Kidney capillary endothelial cell (primary cell): ENCODE data around the gene IGFN1.
A peak's percentile ranks its signal among the peaks of the same experiment; 100 is the strongest.
"Not testable (repeated sequence)": the region's sequence is repeated elsewhere in the genome, so short reads cannot be mapped to it uniquely, and the experiment has no call there.

Experiments used
- DNase-seq: peaks from one replicate; pipeline ENCODE4 v3.0.0-alpha.2; 2018; ENCODE audit warnings: low spot score

The IGFN1 gene

DNA sequence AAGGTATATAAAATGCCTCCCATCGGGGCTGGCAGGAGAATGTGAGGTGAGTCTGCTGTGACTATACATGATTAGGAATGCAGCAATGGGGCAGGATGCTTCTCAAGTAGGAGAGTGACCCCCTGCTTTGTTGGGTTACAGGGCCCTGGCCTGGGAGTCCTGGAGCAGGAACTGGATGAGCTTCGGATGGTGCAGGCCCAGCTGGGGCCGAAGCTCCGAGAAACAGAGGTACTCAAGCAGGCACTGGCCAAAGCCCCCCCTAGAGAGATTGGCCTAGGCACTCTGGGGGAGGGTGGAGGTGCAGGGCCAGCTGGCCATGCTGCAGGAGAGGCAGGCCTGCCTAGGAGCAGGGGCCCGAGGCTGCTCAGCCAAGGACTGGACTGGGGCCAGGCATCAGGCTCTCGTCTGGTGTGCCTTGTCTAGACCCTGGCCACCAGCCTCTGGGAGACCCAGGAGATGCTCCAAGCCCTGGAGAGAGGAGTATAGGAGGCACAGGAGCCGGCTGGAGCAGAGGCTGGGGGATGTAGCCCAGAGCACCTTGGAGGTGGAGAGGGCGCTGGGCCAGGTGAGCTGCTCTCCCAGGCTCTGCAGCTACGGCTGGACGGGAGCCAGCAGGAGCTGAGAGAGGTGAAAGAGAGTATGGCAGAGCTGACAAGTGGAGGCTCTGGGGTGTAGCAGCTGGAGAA is 59.8 kb downstream of the IGFN1 start:
- no peak for DNase-seq

DNA sequence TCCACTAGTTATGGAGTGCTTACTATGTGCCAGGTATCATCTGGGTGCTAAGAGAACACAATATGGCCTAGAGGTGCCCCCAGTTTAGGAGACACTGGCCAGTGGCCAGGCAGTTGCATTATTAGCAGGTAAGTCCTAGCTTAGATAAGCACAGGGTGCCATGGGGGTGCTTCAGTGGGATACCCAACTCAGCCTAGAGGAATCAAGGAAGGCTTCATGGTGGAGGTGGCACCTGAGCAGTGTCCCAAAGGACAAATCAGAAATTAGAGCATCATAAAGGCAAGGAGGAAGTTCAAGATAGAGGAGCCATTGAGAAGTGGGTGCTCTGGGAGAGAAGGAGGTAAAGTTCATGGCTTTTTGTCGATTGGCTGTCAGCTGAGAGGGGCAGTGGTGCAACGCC is 60.8 kb downstream of the IGFN1 start:
- DNase-seq: no peak

DNA sequence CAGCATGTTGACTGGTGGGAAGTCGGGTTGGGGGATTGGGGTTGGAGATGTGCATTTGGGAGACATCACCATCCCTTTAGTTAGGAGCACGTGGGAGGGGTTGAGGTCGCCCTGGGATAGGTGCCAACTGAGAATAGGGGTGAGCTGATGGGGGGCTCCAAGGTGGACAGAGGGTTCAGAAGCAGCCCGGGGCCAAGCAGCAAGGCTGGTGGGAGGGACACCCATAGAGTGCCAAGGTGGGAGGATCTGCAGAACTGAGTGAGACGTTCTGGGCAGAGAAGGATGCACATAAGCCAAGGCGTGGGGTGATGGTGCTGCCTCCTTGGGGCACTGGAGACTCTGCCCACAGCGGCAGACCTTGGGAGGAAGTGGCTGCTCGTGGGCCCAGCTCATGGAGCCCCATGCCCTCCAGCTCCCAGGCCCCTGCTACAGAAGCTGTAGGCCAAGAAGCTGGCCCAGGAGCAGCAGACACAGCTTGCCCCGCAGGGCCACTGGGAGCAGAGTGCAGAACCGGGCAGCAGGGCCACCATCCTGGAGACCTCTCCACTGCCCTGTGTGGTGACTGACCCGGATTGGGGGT is 61.3 kb downstream of the IGFN1 start:
- DNase-seq: no peak

DNA sequence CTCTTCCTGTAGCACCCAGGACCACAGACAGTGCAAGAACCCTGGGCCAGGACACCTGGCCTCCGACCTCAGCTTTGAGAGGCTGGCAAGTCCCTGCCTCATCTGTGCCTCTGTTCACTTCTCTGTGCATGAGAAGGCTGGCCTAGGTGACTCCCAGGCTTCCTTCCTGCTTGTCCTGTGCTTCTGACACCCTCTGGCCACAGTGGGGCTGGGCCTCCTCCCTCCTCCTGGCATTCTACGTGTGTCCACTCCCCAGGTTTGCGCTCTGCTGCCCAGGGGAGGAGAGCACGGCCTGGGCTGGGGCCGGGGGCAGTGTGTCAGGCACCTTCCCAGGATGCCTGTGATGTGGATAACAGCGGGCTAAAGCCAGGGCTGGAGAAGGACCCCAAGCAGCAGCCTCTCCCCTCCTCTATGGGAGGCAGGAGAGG is 62.3 kb downstream of the IGFN1 start:
- no peak for DNase-seq

DNA sequence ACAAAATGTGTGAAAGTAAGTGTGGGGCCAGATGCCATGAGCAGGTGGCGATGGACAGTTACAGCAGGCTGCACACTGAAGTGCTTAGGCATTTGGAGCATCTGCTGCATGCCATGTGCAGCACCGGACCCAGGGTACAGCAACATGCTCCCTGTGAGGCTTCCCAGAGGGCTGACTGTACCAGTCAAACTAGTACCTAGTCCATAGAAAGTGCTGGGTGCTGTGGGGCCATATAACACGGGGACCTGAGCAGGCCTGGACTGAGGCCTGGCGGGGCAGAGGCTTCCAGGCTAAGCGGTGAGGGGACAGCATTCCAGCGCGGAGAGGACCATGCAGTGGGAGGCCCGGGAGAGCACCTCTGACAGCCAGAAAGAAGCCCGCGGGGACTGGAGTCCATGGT is 62.8 kb downstream of the IGFN1 start:
- DNase-seq: no peak

DNA sequence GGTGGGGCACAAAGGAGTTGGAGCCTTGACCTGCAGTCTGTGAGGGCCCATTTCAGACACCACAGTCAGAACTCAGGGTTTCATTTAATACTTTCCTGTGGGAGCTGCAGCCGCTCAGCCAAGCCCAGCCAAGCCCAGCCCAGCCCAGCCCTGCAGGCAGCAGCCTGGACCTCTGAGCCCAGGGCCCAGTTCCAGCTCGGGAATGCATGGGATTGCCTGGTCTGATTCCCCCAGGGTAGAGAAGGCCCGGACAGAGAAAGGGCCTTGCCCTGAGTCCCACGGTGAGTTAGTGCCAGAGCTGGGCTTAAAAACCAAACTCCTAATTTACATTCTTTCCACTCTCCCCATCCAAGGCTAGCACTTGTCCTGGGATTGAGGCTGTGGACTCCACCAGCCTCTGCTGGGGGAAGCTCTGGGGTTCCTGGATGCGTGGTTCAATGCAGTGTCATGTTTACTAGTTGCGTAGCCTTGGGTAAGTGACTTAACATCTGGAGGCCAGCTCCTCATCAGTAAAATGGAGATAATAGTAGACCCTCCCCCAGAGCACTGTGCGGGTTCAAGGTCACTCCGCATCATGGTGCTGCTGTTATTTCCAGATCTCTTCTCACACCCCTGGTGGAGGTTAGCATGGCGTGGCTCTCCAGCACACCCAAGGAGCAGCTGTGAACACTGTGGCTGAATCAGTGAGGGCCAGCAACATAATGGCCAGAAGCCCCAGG is 63.4 kb downstream of the IGFN1 start:
- no peak for DNase-seq

DNA sequence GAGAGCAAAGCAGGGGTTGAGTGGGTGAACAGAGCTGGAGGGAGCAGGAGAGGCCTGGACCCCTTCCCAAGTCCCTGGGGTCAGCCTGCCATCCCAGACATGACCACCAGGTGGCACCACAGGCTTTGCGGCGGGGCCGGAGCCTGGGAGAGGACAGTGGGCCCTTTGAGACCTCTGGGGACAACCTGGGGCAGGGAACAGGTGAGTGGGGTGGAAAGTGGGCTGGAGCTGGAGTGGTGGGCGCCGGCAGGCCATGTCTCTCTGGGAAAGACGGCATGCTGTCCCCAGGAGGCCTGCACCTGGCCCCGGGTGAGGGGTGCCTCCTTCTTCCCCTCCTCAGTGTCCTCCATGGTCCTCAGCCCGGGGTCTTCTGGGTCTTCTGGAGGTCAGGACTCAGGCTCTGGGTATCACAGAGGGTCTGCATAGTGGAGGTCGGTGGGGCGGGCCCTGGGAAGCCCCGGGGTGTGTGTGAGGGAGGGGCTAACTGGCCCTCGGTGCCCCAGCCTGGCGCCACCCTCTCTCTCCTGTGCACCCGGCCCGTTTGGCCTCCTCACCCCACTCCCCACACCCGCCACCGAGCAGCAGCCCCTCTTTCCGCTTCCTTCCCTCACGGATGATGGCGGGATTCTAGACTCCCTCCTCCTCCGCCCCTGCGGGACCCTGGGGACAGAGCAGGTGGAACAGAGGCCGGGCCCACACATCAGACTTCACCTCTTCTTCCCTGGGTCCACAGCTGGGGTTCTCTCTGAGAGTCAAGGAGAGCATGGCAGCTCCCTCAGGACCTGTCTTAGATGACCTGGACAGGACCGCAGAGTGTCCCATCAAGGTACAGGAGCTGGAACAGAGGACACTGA is 64.2 kb downstream of the IGFN1 start:
- peak; percentile 26 for DNase-seq

DNA sequence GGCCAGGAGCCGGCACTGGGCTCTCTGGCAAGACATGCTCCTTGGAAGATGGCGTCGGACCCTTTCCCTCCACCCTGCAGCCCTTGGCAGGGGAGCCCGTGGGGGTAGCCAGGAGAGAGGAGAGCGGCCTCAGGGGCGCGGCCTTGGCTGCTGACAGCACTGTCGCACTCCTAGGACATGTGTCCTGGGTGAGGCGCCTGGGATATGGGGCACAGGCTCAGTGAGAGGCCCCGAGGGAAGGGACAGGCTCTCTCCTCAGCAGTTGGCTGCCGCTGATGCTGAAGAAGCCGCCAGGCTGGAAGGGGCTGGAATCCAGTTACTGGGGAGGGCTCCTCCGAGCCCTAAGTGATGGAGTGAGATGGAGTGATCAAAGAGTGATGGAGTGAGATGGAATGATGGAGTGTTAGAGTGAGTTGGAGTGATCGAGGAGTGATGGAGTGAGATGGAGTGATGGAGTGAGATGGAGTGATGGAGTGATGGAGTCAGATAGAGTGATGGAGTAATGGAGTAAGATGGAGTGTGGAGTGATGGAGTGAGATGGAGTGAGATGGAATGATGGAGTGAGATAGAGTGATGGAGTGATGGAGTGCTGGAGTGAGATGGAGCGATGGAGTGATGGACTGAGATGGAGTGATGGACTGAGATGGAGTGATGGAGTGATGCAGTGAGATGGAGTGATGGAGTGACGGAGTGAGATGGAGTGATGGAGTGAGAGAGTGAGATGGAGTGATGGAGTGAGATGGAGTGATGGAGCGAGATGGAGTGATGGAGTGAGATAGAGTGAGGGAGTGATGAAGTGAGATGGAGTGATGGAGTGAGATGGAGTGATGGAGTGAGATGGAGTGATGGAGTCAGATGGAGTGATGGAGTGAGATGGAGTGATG is 65.1 kb downstream of the IGFN1 start:
- DNase-seq: no peak

DNA sequence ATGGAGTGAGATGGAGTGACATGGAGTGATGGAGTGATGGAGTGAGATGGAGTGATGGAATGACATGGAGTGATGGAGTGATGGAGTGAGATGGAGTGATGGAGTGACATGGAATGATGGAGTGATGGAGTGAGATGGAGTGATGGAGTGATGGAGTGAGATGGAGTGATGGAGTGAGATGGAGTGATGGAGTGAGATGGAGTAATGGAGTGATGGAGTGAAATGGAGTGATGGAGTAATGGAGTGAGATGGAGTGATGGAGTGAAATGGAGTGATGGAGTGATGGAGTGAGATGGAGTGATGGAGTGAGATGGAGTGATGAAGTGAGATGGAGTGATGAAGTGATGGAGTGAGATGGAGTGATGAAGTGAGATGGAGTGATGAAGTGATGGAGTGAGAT is 67.5 kb downstream of the IGFN1 start:
- not testable (repeated sequence) for DNase-seq

DNA sequence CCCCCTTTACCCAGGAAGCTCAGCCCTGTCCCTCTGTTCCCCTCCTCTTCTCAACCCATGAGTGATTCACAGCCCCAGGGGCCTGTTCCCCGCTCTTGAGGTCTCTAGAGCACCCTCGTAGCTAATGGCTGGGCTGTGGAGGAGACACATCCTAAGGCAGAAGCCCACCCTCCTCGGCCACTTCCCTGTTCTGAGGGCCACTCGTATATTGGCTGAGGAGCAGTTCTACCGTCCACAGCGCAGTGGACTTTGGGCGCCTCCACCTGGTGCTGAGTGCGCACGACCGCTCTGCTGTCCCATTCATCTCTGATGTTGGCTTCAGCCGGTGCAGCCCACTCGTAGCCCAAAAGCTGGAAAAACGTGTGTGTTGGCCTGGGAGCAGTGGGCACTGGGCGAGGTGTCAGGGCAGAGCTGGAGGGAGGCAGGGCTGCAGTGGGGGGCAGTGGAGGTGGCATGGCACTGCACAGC is 68.2 kb downstream of the IGFN1 start:
- DNase-seq: no peak

DNA sequence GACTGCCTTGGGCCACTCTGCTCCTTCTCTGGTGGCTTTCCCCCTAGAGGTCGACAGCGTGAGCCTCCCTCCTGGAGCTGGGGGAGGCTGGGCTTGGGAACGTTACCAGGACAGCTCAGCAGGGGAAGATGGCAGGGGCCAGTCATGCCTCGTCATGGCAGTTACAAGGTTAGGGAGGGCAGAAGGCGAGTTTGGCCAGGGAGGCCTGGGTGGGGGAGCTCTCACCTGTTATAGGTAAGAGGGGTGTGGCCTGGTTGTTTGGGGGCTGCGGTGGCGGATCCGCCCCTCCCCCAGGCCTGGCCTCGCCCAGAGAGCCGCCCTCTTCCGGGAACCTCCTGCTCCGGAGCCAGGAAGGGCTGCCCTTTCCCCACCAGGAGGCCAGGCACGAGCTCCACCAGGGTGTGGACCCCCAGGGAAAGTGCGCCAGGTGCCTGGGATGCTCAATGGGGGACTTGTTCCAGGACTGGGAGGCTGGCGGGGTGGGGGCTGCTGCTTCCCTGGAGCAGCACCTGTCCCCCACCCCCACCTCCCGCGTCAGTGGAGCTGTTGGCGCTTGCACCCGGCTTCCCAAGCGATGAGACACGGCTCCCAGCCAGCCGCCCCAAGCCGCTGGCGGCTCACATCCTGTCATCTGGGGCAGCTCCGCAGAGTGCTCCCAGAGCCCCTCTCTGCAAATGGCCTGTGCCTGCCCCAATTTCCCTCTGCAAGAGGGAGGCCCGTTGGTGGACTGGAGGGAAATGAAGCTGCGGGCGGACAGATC is 69.0 kb downstream of the IGFN1 start:
- DNase-seq: peak; percentile 46

DNA sequence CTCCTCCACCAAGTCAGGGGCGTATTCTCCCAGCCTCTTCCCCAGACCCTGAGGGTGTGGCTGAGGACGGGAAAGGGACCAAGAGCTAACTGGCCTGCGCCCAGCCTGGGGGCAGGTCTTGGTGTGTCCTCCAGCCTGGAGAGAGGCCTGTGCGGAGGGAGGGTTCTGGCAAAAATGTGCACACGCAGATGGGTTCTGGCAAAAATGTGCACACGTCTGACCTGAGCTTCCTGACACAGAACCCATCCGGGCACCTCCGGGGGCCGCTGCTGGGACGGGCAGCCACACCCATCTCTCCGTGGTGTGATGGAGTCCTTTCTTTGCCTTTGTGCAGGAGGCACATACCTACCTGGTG is 69.6 kb downstream of the IGFN1 start:
- no peak for DNase-seq

DNA sequence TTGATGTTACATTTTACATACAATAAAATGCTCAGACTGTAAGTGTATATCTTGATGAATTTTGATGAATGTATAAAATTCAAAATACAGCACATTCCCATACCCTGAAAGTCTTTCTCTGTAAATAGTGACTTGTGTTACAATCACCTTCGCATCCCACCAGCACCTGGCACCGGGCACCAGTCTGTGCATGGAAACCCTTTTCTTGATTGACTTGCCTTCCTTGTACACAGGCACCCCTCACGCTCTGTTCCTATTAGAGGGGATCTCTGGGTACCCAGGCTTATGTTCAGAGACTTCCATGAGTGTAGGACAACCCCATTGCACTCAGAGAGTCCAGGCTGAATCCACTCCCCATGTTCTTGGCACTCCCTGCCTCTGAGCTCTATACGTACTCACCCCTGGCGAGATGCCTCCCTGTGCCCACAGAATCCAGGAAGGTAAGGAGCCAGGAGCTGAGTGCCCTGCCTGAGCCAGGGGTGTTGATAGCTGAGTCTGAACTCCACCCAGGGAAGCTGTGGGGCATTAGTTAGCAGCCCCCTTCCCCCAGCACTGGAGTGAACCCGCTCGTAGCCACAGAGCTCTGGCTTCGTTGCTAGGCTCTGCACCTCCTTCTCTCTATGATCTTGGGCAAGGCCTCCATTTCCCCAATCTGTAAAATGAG is 70.2 kb downstream of the IGFN1 start:
- DNase-seq: no peak

DNA sequence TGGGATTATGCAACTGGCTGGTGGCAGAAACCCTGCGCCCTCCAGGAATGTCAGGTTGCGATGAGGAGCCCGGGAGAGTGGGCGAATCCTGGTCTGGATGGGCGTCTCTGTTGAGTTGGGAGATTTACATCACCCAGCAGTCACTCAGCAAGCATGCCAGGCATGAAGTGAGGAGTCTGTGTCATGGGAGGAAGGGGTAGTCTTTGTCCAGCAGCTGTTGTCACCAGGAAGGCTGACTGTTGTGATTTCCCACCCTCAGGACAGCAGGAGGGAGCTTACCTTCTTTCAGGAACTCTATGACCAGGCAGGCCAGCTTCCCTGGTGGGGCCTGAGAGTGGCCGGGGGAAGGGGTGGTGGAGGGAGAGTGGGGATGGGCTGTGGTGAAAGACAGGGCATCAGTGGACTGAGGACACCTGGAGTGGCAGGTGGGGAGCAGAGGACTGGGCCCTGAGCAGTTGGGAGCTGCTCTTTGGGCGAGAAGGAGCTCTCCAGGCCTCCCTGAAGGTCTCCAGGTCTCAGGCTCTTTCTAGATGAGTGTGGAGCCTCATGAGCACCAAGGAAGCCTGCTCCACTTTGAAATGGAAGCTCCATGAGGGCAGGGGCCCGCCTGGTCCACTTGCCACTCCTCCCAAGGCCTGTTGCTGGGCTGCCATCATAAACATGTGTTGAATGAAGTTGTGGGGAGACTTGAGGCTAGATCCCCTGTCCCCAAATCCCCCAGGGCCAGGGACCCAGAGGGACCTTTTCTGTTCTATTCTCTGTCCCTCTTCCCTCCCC is 71.3 kb downstream of the IGFN1 start:
- DNase-seq: no peak

DNA sequence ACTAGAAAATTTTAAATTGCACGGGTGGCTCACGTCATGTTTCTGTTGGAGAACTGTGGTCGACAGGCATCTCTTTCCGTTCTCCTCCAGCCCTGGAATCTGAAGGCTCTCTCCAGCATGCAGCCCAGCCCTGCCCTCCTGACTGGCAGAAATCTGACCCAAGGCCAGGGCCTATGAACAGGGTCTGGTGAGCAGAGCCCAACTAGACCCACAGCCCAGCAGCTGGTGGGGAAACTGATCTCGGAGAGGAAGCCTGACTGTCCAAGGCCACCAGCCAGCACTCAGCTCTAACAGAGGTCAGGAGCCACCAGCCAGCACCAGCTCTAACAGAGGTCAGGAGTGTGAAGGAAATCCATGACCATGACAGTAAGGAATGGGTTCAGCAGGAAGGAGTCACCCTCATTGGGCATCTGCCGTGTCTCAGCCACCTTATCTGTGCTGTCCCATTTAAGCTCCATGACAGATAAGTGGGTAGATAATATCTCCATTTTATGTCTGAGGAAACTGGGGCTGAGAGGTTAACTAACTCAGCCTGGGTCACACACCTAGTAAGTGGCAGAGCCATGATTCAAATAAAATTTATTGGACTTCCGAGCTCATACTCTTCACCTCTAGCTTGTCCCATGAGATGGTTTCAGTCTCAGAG is 72.5 kb downstream of the IGFN1 start:
- no peak for DNase-seq

DNA sequence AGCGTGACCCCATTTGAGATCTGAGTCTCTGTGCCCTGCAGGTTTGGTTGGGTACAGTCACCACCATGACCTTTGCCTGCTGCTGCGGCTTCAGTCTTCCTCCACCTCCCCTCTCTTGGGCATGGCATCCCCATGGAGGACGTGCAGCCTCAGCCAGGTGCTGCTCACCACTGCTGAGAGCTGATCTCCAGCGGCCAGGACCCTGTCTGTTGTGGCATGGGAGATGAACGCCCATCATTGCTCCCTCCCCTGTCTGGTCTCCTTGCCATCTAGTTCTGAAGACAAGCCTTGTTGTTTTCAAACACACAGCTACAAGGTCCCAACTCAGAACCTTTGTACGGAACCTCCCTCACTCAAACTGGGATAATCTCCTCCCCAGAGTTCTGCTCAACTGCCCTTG is 73.4 kb downstream of the IGFN1 start:
- no peak for DNase-seq

DNA sequence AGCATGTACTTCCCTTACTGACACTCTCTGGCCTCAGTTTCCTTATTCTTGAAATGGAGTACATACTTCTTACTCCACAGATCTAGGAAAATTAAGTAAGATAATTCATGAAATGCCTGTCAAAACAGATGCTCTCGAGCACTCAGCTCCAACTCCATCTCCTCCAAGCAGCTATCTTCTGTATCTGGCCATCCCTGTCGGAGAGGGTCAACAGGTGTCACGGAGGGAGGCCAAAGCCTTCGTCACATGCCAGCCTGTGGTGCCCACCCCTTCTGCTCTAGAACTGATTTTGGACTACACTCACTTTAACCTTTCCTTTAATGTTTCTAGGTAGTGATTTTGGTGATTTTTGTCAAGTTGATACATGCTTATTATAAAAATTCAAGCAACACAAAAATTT is 73.9 kb downstream of the IGFN1 start:
- no peak for DNase-seq

DNA sequence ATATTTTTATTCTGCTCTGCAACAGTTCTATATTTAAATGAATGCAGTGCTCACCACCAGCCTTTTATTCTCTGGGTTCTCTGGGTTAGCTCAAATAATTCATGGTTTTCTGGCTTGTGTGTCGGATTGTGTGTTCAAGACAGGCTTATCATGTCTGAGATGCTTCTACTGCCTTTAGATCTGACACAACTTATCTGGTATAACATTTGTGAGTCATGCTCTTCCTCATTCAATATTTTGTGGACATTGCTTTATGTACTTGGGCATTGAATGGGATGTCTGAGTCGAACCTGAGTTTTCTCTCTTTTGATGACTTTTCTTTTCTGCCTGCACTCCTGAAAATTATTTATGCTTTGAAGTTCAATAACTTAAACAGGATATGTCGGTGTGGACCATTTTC is 75.1 kb downstream of the IGFN1 start:
- no peak for DNase-seq

DNA sequence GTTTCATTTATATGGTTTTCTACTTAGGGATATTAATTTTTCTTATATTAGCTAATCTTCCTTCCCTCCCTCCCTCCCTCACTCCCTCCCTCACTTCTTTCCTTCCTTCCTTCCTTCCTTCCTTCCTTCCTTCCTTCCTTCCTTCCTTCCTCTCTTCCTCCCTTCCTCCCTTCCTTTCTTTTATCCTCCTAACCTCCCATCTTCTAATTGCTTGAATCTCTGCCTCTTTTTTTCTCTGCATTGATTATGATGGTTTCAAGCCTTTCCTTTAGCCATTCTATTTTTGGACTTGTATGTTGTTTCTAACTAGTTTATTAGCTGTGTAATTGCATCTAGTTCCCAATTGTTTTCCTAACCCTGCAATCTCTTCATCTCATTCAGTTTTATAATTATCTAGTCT is 75.7 kb downstream of the IGFN1 start:
- DNase-seq: no peak
